ENCODE measurements around the gene DSG3.

The DSG3 gene

GRCh38 chr18:31430554-31430953 is 17.0 kb upstream of the DSG3 start:
- DNase-seq = no peak

- DNase-seq = no peak
Measured at GRCh38 chr18:31432316-31432715, 15.2 kb upstream of the DSG3 start.

- DNase-seq = no peak
Measured at GRCh38 chr18:31436825-31437224, 10.7 kb upstream of the DSG3 start.

- DNase-seq = no peak
Measured at GRCh38 chr18:31438402-31438801, 9.1 kb upstream of the DSG3 start.

GRCh38 chr18:31439807-31440325 is 7.7 kb upstream of the DSG3 start:
- no peak for DNase-seq

- no peak for DNase-seq
Measured at GRCh38 chr18:31440787-31441186, 6.8 kb upstream of the DSG3 start.

GRCh38 chr18:31441493-31441892 is 6.0 kb upstream of the DSG3 start:
- no peak for DNase-seq

GRCh38 chr18:31444142-31444541 is 3.4 kb upstream of the DSG3 start:
- no peak for DNase-seq

- DNase-seq = no peak
Measured at GRCh38 chr18:31445908-31446307, 1.6 kb upstream of the DSG3 start.

- DNase-seq = no peak
Measured at GRCh38 chr18:31446854-31447253, 687 bp upstream of the DSG3 start.

GRCh38 chr18:31450409-31450808 is 2.9 kb downstream of the DSG3 start:
- DNase-seq = no peak

GRCh38 chr18:31451625-31452024 is 4.1 kb downstream of the DSG3 start:
- DNase-seq = no peak

- no peak for DNase-seq
Measured at GRCh38 chr18:31454066-31454708, 6.6 kb downstream of the DSG3 start.

GRCh38 chr18:31469629-31470028 is 22.1 kb downstream of the DSG3 start:
- DNase-seq = no peak

GRCh38 chr18:31478688-31479087 is 31.1 kb downstream of the DSG3 start:
- no peak for DNase-seq

GRCh38 chr18:31482051-31482450 is 34.5 kb downstream of the DSG3 start:
- no peak for DNase-seq

- no peak for DNase-seq
Measured at GRCh38 chr18:31483396-31483795, 35.9 kb downstream of the DSG3 start.

- DNase-seq = no peak
Measured at GRCh38 chr18:31484461-31484860, 36.9 kb downstream of the DSG3 start.

- no peak for DNase-seq
Measured at GRCh38 chr18:31486165-31486564, 38.6 kb downstream of the DSG3 start.

- no peak for DNase-seq
Measured at GRCh38 chr18:31487246-31488015, 39.9 kb downstream of the DSG3 start.

GRCh38 chr18:31489311-31489710 is 41.8 kb downstream of the DSG3 start:
- no peak for DNase-seq

GRCh38 chr18:31490387-31490786 is 42.8 kb downstream of the DSG3 start:
- DNase-seq = no peak

- no peak for DNase-seq
Measured at GRCh38 chr18:31490833-31491232, 43.3 kb downstream of the DSG3 start.

- DNase-seq = no peak
Measured at GRCh38 chr18:31491586-31491985, 44.0 kb downstream of the DSG3 start.

- DNase-seq = no peak
Measured at GRCh38 chr18:31492671-31493070, 45.1 kb downstream of the DSG3 start.

Data from activated CD4-positive, alpha-beta T cell treated with anti-CD3 and anti-CD28 coated beads, Interleukin-2, amount 50 U/mL, for 4 hours (primary cell).